K562 (cell line): ENCODE results near the gene FBN1. TPM values are rescaled to one million over a fixed set of nuclear protein-coding genes. Genes with fewer than 3 reads are reported as not detected.

Source experiments
- ATAC-seq: fragments of 200-7000 bp; cut with Tn5 transposase; 3 replicates; pipeline ENCODE4 v1.9.1; 2020; ENCODE audit warnings: moderate library complexity
- BruUV-seq: library from RNA; stranded (reverse); fragments of 400-500 nt; replicated peaks from 2 replicates; lab custom pipeline; 2021; lab: Mats Ljungman, UMichigan
- CTCF ChIA-PET: fragments of 300-600 bp; formaldehyde crosslinking; extraction: SDS; loops from one replicate; lab custom pipeline; 2021; ENCODE audit warnings: low intra/inter-chr PET ratio; lab: Yijun Ruan, JAX
- POLR2A ChIA-PET: fragments of 300-600, 350-650 bp; sonication (Branson Sonifier 250); formaldehyde crosslinking; extraction: SDS; loops from one replicate; lab custom pipeline; 2021; ENCODE audit warnings: antibody characterized with exemption, inconsistent platforms; lab: Yijun Ruan, JAX
- DNase-seq, 4 experiments: peaks; one replicate each; pipeline versions ENCODE4 v3.0.0 to v3.0.0-alpha.2; 2011 to 2018; ENCODE audit warnings: low spot score in 3 of 4, mixed read lengths in 3 of 4; ENCODE audit errors: extremely low read depth in 1 of 4
- FAIRE-seq: peaks from 2 replicates; lab custom pipeline; 2011; peaks lifted over from hg19 to GRCh38; lab: Jason Lieb, UNC
- H2AFZ ChIP-seq: 2 replicates; pipeline ENCODE4 v1.6.0; 2011; ENCODE audit warnings: low read depth, low read length, control low read depth, inconsistent platforms
- H3K27ac ChIP-seq: fragments of 200-600 bp; 3 replicates; pipeline ENCODE4 v1.8.0; 2011; ENCODE audit warnings: low read depth, mild to moderate bottlenecking, control low read depth, inconsistent platforms, low read length, moderate library complexity, mixed read lengths; ENCODE audit errors: extremely low read depth
- H3K27me3 ChIP-seq, 2 experiments: fragments of 300-600 bp in 1 of 2; 2 replicates in 1 of 2; 3 replicates in 1 of 2; pipeline versions ENCODE4 v1.6.0 to v1.8.0; 2011; ENCODE audit warnings: inconsistent platforms in 2 of 2, low read length in 2 of 2, mild to moderate bottlenecking in 1 of 2, mixed read lengths in 1 of 2, moderate library complexity in 1 of 2; ENCODE audit not compliant: control insufficient read depth in 2 of 2, insufficient read depth in 2 of 2
- H3K36me3 ChIP-seq: fragments of 300-600 bp; 3 replicates; pipeline ENCODE4 v1.8.0; 2011; ENCODE audit warnings: mild to moderate bottlenecking, low read length, inconsistent platforms; ENCODE audit not compliant: control insufficient read depth, insufficient read depth
- H3K4me1 ChIP-seq, 2 experiments: fragments of 200-600 bp in 1 of 2; replicated peaks in 1 of 2; 2 replicates in 1 of 2; 3 replicates in 1 of 2; pipeline versions ENCODE4 v1.5.1 to v1.8.0; 2011; ENCODE audit warnings: inconsistent platforms in 2 of 2, low read length in 2 of 2, mild to moderate bottlenecking in 1 of 2, mixed read lengths in 1 of 2, moderate library complexity in 1 of 2; ENCODE audit not compliant: control insufficient read depth in 2 of 2, insufficient read depth in 2 of 2
- H3K4me2 ChIP-seq: 2 replicates; pipeline ENCODE4 v1.6.1; 2011; ENCODE audit warnings: low read length, control low read depth, inconsistent platforms, mixed read lengths; ENCODE audit not compliant: insufficient read depth
- H3K4me3 ChIP-seq: fragments of 200-600 bp; sonication (generic), shearing (Covaris generic); 2 replicates; pipeline ENCODE4 v1.5.1; 2016; ENCODE audit warnings: control low read depth, inconsistent platforms
- H3K79me2 ChIP-seq: fragments of 200-600 bp; 3 replicates; pipeline ENCODE4 v1.8.0; 2011; ENCODE audit warnings: low read length, inconsistent platforms; ENCODE audit not compliant: control insufficient read depth, insufficient read depth
- H3K9ac ChIP-seq, 2 experiments: 2 replicates each; pipeline versions ENCODE4 v1.6.0 to v1.6.1; 2011; ENCODE audit warnings: low read depth in 2 of 2, low read length in 2 of 2, control low read depth in 1 of 2, inconsistent platforms in 1 of 2, mild to moderate bottlenecking in 1 of 2, mixed read lengths in 1 of 2; ENCODE audit not compliant: insufficient read depth in 1 of 2
- H3K9me1 ChIP-seq: one replicate; pipeline ENCODE4 v1.6.0; 2011; ENCODE audit warnings: inconsistent platforms, mild to moderate bottlenecking, low read length, moderate library complexity; ENCODE audit not compliant: control insufficient read depth, insufficient read depth
- H3K9me3 ChIP-seq: replicated peaks from 2 replicates; pipeline ENCODE4 v1.5.1; 2011; ENCODE audit warnings: low read depth, low read length, inconsistent platforms; ENCODE audit not compliant: control insufficient read depth, insufficient read depth
- H4K20me1 ChIP-seq: replicated peaks from 2 replicates; pipeline ENCODE4 v1.6.1; 2011; ENCODE audit warnings: low read length, inconsistent platforms, mixed read lengths; ENCODE audit not compliant: control insufficient read depth, insufficient read depth
- ADNP ChIP-seq: fragments of 200-800 bp; sonication (Bioruptor generic); IDR thresholded peaks from 2 replicates; pipeline ENCODE4 v1.6.1; 2016; ENCODE audit warnings: missing genetic modification characterization, missing compliant biosample characterization
- BRF2 ChIP-seq: IDR thresholded peaks from 3 replicates; pipeline ENCODE4 v1.6.1; 2011; ENCODE audit warnings: borderline replicate concordance, mild to moderate bottlenecking; ENCODE audit not compliant: insufficient read length, insufficient read depth
- CBFA2T3 ChIP-seq: fragments of 450-650 bp; IDR thresholded peaks from 2 replicates; pipeline ENCODE4 v1.6.1; 2017
- CHAMP1 ChIP-seq: fragments of 450-650 bp; IDR thresholded peaks from 2 replicates; pipeline ENCODE4 v1.6.1; 2016; ENCODE audit warnings: mild to moderate bottlenecking
- EHMT2 ChIP-seq: fragments of 450-650 bp; IDR thresholded peaks from 2 replicates; pipeline ENCODE4 v1.6.1; 2018; ENCODE audit warnings: antibody characterized with exemption
- HOMEZ ChIP-seq: fragments of 250-450 bp; sonication (Bioruptor Pico); IDR thresholded peaks from 2 replicates; pipeline ENCODE4 v1.4.0; 2020; ENCODE audit warnings: mild to moderate bottlenecking, moderate library complexity
- RCOR1 ChIP-seq, 2 experiments: IDR thresholded peaks; 2 replicates each; pipeline ENCODE4 v1.6.1; 2012; ENCODE audit warnings: low read depth in 2 of 2, low read length in 2 of 2, borderline replicate concordance in 1 of 2, improper control_type of control experiment in 1 of 2
- TOE1 ChIP-seq, 2 experiments: fragments of 450-650 bp in 1 of 2; sonication (generic) in 1 of 2; formaldehyde crosslinking in 1 of 2; IDR thresholded peaks; 2 replicates each; pipeline versions ENCODE4 v1.7.1 to v1.8.0; 2016 to 2022; ENCODE audit warnings: borderline replicate concordance in 2 of 2, mild to moderate bottlenecking in 2 of 2, antibody characterized with exemption in 1 of 2, inconsistent platforms in 1 of 2, low read depth in 1 of 2, missing genetic modification reagents in 1 of 2, moderate library complexity in 1 of 2
- ZBTB17 ChIP-seq: fragments of 450-650 bp; formaldehyde crosslinking; IDR thresholded peaks from 2 replicates; pipeline ENCODE4 v1.4.0; 2020; ENCODE audit warnings: mild to moderate bottlenecking
- WGBS: fragments of 100-300 bp; shearing (Covaris generic); methylation state at CpG from one replicate; pipeline ENCODE4 v1.1.6; 2016; ENCODE audit warnings: low coverage, mixed read lengths; ENCODE audit not compliant: insufficient coverage; ENCODE audit errors: missing lambda C conversion rate; 5-methylcytosine and 5-hydroxymethylcytosine counted together
- in situ Hi-C: fragments of 300-500 bp; cut with MboI; formaldehyde crosslinking; loops from 4 replicates; pipeline ENCODE4 v1.15.0; 2018; ENCODE audit warnings: inconsistent platforms, mixed read lengths
- intact Hi-C: fragments of 100-400 bp; cut with micrococcal nuclease; formaldehyde crosslinking; loops from 2 replicates; pipeline ENCODE4 v1.14.2; 2022
- polyA plus RNA-seq, 8 experiments: library from polyadenylated mRNA; depleted of rRNA in 4 of 8; stranded (reverse) in 5 of 8; unstranded in 3 of 8; fragments of >200 nt; fragmentation: Nextera tagmentation in 2 of 8; fragmentation: Illumina TruSeq in 1 of 8; extraction: Ambion mirVana in 2 of 8; extraction: Trizol in 1 of 8; gene quantifications; 2 replicates each; pipeline versions ENCODE4 v1.2.1 to v1.2.3, GENCODE V29; 2011 to 2014; ENCODE audit warnings: inconsistent platforms in 1 of 8, missing spikeins in 1 of 8
- total RNA-seq, 7 experiments: library from RNA; depleted of rRNA in 6 of 7; stranded (reverse); fragments of >200 nt in 6 of 7; fragmentation: Illumina TruSeq in 2 of 7; extraction: Trizol in 2 of 7; gene quantifications; 2 replicates each; pipeline versions ENCODE4 v1.2.1 to v1.2.3, GENCODE V29; 2011 to 2021; ENCODE audit warnings: low replicate concordance in 1 of 7

FBN1 gene
- total and polyA plus RNA-seq, 9 of the 15 experiments (the other 6 are each of a cell fraction or from before 2014, with no cell fraction given), result 0.15 to 1.2 (median 0.60) TPM

- BruUV-seq, result no TSS peak
- no peaks in the 10 kb centered on the region for H3K27me3 ChIP-seq
- CTCF ChIA-PET, result no interaction called here
- TF ChIP-seq ADNP (tag) (no peak), RCOR1 (IDR thresholded peaks at IDR 0.05; ENCODE audit: borderline replicate concordance in 1 of 2, low read depth in 2 of 2, low read length in 2 of 2) (0 out of 4 replicates have a peak, but pooled peaks of 1 of the 2 experiments have one; percentile 14), CBFA2T3 (peak; percentile 30; the same call in 1 of the 2 replicates), EHMT2 (no peak)
- H4K20me1 ChIP-seq, result no peaks in the 10 kb centered on the region
- DNase-seq, result no peak
- no peak overlapping the region for H3K27ac ChIP-seq
- no peak for FAIRE-seq
- no peak overlapping the region for H3K9ac ChIP-seq
- no peaks in the 10 kb centered on the region for H3K79me2 ChIP-seq
- in situ Hi-C loops, result no loop called here
- H3K4me2 ChIP-seq, result no peak overlapping the region
- no peaks in the 10 kb centered on the region for H3K9me1 ChIP-seq
- no peak overlapping the region for H3K4me3 ChIP-seq
- POLR2A ChIA-PET, result interaction anchor here (0.6 kb wide), 1 partner anchor 213 kb away, joined by 4 read pairs; no protein-coding TSS in a partner anchor
- H3K36me3 ChIP-seq, result no peaks in the 10 kb centered on the region
- H3K9me3 ChIP-seq, result no peaks in the 10 kb centered on the region
- no peaks in the 10 kb centered on the region; a peak in 1 of 5 replicates for H3K4me1 ChIP-seq
- H2AFZ ChIP-seq, result no peak overlapping the region
- ATAC-seq, result no peak
- intact Hi-C loops, result no loop called here
These were observed 71.3 kb downstream of the FBN1 start for GRCh38 chr15:48574187-48574586.

GRCh38 chr15:48573780-48574179 is 71.7 kb downstream of the FBN1 start:
- no peak for FAIRE-seq
- Histone ChIP-seq H3K9ac (no peak overlapping the region), H3K27me3 (no peaks in the 10 kb centered on the region), H3K36me3 (no peaks in the 10 kb centered on the region), H3K9me3 (no peaks in the 10 kb centered on the region), H3K4me1 (no peaks in the 10 kb centered on the region; a peak in 1 of 5 replicates), H3K79me2 (no peaks in the 10 kb centered on the region), H2AFZ (no peak overlapping the region), H3K4me3 (no peak overlapping the region), H3K27ac (no peak overlapping the region), H3K4me2 (no peak overlapping the region), H4K20me1 (no peaks in the 10 kb centered on the region), H3K9me1 (no peaks in the 10 kb centered on the region)
- ATAC-seq, result no peak
- in situ Hi-C loops (no loop called here), intact Hi-C loops (no loop called here)
- CTCF ChIA-PET, result no interaction called here
- POLR2A ChIA-PET, result interaction anchor here (0.6 kb wide), 1 partner anchor 214 kb away, joined by 4 read pairs; no protein-coding TSS in a partner anchor
- DNase-seq, result no peak
- WGBS, result 47% methylated on average over 4 of the region's 4 CpGs
- BruUV-seq, result no TSS peak
- TF ChIP-seq TOE1 (IDR thresholded peaks at IDR 0.05; ENCODE audit: borderline replicate concordance) (no peak), TOE1 (CRISPR knock-in tag; IDR thresholded peaks at IDR 0.05; ENCODE audit: borderline replicate concordance, low read depth) (no peak), BRF2 (no peak), CHAMP1 (no peak), HOMEZ (CRISPR knock-in tag) (no peak), ZBTB17 (no peak)
